Subcutaneous adipose tissue (tissue), 4 donors: ENCODE data around the gene SLC13A2. TPM values are rescaled to one million over a fixed set of nuclear protein-coding genes. Genes with fewer than 3 reads are reported as not detected.

Experiments
- total RNA-seq, 4 donors: library from RNA; depleted of rRNA; stranded (reverse); fragments of >200 nt; gene quantifications; one replicate each; pipeline ENCODE4 v1.1.0, GENCODE V29; 2016
- TF ChIP-seq, protein P1 (sequence below): fragments of 450-650 bp; IDR thresholded peaks from one replicate; pipeline ENCODE4 v1.5.1; 2016; ENCODE audit warnings: low read depth, mild to moderate bottlenecking, control low read depth, antibody characterized with exemption, moderate library complexity

SLC13A2 gene
- total RNA-seq, 4 donors from 2014 or later = not detected

DNA sequence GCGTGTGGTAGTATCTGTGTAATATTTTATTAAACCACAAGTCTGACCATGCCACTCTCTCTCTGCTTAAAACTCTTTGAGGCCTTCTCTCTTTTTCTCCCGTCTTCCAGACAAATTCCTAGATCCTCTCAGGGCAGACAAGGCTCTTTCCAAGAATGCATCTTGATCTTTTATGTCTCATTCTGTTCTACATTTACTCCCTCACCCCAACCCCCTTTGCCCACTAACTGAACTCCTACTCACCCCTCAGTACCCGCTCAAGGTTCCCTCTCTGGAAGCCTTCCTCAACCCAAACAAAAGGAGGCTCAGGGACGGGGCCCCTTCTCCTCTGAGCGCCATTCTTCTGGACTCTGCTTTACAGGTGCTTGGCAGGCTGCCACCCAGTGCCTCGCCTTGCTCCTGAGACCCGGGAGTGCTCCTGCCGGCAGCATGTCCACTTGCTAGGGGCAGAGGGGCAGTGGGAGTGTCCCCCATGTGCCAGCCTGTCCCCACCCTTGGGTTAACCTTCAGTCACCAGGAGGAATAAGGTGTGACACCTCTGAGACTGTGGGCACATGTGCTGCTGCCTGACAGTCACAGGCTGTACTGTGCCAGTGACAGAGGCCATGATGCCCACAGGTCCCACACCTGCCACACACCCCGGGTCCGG lies 9.2 kb downstream of the SLC13A2 start:
- TF ChIP-seq, protein P1, sequence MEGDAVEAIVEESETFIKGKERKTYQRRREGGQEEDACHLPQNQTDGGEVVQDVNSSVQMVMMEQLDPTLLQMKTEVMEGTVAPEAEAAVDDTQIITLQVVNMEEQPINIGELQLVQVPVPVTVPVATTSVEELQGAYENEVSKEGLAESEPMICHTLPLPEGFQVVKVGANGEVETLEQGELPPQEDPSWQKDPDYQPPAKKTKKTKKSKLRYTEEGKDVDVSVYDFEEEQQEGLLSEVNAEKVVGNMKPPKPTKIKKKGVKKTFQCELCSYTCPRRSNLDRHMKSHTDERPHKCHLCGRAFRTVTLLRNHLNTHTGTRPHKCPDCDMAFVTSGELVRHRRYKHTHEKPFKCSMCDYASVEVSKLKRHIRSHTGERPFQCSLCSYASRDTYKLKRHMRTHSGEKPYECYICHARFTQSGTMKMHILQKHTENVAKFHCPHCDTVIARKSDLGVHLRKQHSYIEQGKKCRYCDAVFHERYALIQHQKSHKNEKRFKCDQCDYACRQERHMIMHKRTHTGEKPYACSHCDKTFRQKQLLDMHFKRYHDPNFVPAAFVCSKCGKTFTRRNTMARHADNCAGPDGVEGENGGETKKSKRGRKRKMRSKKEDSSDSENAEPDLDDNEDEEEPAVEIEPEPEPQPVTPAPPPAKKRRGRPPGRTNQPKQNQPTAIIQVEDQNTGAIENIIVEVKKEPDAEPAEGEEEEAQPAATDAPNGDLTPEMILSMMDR = no peak

DNA sequence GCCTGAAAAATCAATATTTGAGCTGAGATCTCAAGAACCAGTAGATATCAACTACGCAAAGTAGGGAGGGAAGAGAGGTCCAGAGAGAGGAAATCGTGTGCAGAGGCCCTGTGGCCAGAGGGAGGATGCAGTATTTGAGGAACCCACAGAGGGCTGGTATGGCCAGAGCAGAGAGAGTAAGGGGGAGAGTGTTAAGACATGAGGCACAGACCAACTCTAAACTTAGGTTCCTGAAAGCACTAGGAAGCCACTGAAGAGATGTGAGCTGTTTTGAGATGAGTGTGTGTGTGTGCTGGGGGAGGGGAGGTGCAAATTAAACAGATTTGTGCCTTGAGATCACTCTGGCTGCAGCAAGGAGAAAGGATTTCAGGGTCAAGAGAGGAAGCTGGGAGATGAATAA lies 10.9 kb downstream of the SLC13A2 start:
- TF ChIP-seq, protein P1 = no peak

DNA sequence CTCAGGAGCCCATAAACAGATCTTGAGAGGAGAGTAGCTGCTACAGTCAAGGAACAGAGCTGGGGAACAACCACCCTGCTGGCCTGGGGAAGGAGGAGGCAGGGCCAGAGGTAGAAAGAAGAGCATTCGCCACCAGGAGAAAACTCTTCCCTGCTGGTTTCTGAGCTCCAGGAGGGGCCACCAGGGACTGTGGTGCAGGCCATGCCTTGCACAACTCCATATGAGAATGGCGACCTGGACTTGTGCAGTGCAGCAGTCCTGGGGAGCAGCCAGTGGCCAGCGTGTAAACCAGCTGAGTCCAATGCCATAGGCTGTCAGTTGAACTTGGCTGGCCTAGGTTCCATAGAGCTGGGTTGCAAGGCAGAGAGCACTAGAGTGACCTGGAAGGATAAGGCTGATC lies 11.6 kb downstream of the SLC13A2 start:
- TF ChIP-seq, protein P1 = no peak

DNA sequence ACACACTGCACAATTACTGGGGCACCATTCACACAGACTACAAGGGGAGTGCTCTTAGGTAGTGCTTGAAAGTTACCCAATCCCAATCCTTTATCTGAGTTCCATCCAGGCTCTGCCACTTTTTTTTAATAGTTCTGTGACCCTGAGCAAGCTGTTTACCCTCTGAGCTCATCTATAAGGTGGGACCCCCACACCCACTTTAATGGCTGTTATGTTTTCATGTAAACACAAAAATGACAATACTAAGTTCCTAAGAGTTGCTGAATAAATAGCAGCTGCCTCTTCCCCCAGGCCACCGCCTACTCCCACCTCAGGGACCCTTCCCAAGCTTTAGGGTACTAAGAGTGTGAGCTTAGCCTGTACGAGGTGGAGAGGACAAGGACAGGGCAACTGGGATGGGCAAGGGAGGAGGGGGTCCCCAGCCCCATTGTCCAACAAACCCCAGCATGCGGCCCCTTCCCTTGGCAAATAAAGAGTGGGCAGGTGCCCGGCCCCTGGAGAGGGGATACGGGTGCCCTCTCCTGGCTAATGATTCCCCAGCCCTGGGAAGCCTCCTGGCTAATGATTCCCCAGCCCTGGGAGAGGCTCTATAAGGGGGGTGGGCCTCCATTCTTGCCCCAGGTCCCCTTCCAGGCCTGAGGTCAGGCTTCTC lies 14.6 kb downstream of the SLC13A2 start:
- TF ChIP-seq, protein P1 = no peak

DNA sequence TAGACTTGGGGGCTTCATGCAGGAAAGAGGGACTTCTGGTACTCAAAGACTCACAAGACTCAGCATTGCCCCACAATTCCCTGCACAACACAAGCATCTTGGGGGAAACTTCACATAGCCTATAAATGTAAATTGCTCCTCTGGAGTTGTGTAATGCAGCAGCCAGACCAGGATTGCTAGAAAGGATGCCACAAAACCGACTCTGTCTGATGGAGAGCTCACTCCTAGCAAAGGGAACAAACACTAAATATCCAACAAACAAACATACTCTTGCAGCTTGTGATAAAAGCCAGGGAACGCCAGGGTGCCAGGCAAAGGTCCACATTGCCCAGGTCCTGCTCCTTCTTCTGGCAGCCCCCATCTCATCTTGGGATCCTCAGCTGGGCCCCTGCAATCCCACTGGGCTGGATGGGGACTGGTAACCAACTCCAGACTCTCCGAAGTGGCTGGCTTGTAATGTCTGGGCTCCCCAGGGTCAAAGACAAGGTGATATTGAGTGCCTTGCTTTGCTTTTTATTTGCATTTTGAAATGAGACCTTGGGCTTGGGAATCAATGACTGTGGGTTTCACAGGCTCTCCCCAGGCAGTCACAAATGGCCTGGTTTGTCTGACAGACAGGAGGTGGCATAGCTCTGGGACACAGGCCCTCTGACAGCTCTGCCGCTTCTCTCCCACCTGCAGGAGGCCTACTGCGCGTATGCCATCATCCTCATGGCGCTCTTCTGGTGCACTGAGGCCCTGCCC lies 15.3 kb downstream of the SLC13A2 start:
- TF ChIP-seq, protein P1 = no peak

DNA sequence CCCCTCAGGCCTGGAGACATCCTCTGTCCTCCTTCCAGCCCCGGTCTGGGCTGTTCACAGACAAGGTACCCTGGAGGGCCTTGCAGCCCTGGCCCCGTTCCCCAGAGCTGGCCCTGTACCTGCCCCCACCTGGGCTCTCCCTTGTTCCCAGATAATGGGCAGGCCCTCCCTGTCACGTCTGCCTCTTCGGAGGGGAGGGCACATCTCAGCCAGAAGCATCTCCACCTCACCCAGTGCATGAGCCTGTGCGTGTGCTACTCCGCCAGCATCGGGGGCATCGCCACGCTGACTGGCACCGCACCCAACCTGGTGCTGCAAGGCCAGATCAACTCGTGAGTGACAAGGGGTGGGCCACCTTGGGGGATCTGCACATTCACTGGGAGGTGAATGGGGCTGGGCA lies 17.8 kb downstream of the SLC13A2 start:
- TF ChIP-seq, protein P1 = no peak

DNA sequence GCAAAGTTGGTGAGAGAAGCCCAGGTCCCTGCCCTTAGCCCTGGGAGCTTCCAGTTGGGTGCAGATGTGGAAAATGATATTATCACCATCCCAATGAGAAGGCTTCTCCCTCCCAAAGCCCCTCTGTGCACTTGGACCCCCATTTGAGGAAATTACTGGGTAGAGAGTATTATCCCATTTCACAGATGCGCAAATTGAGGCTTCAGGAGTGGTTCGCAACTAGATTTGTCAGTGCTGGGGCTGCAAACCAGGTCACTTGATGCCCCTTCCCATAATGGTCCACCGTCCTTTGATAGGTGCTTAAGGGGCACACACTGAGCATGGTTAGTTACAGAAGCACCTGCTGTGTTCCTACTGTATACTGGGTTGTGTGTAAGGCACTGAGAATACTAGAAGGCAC lies 18.4 kb downstream of the SLC13A2 start:
- TF ChIP-seq, protein P1 = no peak
